Common myeloid progenitor, CD34-positive (primary cell): ENCODE results near the gene RWDD2A.

Experiments used
- CTCF ChIA-PET: fragments of 350-600 bp; sonication (Branson Sonifier 250); formaldehyde crosslinking; loops from one replicate; lab custom pipeline; 2021; ENCODE audit warnings: antibody characterized with exemption; lab: Charles Lee
- POLR2A ChIA-PET: fragments of 350-600 bp; sonication (Branson Sonifier 250); formaldehyde crosslinking; loops from one replicate; lab custom pipeline; 2021; ENCODE audit warnings: antibody characterized with exemption; lab: Charles Lee
- DNase-seq, 3 donors: peaks; one replicate each; pipeline versions ENCODE4 v3.0.0 to v3.0.0-alpha.2; 2013
- H3K27ac ChIP-seq, 2 experiments: 1 replicate in 1 of 2; 2 replicates in 1 of 2; pipeline ENCODE4 v1.7.0; 2013; ENCODE audit warnings: inconsistent platforms in 2 of 2, low read length in 2 of 2, mild to moderate bottlenecking in 2 of 2, low read depth in 1 of 2, moderate library complexity in 1 of 2; ENCODE audit not compliant: severe bottlenecking in 2 of 2, insufficient read depth in 1 of 2, poor library complexity in 1 of 2
- H3K27me3 ChIP-seq, 5 experiments: replicated peaks in 2 of 5; 1 replicate in 3 of 5; 2 replicates in 2 of 5; pipeline versions ENCODE4 v1.6.1 to v1.7.0; 2013; ENCODE audit warnings: low read length in 4 of 5, mild to moderate bottlenecking in 2 of 5, moderate library complexity in 2 of 5, inconsistent platforms in 1 of 5; ENCODE audit not compliant: insufficient read depth in 5 of 5, control insufficient read depth in 4 of 5
- H3K36me3 ChIP-seq, 4 experiments: 1 replicate in 2 of 4; 2 replicates in 2 of 4; pipeline versions ENCODE4 v1.6.1 to v1.7.0; 2013; ENCODE audit warnings: low read length in 3 of 4, control low read depth in 1 of 4, mild to moderate bottlenecking in 1 of 4; ENCODE audit not compliant: control insufficient read depth in 4 of 4, insufficient read depth in 4 of 4
- H3K4me1 ChIP-seq, 4 experiments: 1 replicate in 3 of 4; 2 replicates in 1 of 4; pipeline versions ENCODE4 v1.6.1 to v1.7.1; 2013; ENCODE audit warnings: low read length in 3 of 4, mild to moderate bottlenecking in 3 of 4, control low read depth in 1 of 4, inconsistent platforms in 1 of 4, moderate library complexity in 1 of 4; ENCODE audit not compliant: control insufficient read depth in 4 of 4, insufficient read depth in 4 of 4; ENCODE audit errors: control extremely low read depth in 1 of 4
- H3K4me3 ChIP-seq, 7 experiments: 1 replicate in 4 of 7; 2 replicates in 3 of 7; pipeline versions ENCODE4 v1.5.1 to v1.7.0; 2013; ENCODE audit warnings: mild to moderate bottlenecking in 7 of 7, low read length in 6 of 7, moderate library complexity in 6 of 7, inconsistent platforms in 2 of 7, low read depth in 2 of 7, control low read depth in 1 of 7; ENCODE audit not compliant: insufficient read depth in 4 of 7, control insufficient read depth in 1 of 7; ENCODE audit errors: extremely low read depth in 1 of 7
- H3K9me3 ChIP-seq, 5 experiments: 1 replicate in 4 of 5; 2 replicates in 1 of 5; pipeline versions ENCODE4 v1.6.1 to v1.7.1; 2013; ENCODE audit warnings: low read length in 4 of 5, mild to moderate bottlenecking in 2 of 5, inconsistent platforms in 1 of 5, low read depth in 1 of 5, moderate library complexity in 1 of 5; ENCODE audit not compliant: control insufficient read depth in 4 of 5, insufficient read depth in 2 of 5; ENCODE audit errors: control extremely low read depth in 1 of 5
- WGBS: methylation state at CpG from one replicate; pipeline ENCODE4 v1.1.5; 2013; ENCODE audit not compliant: insufficient coverage; 5-methylcytosine and 5-hydroxymethylcytosine counted together

Gene RWDD2A

DNA sequence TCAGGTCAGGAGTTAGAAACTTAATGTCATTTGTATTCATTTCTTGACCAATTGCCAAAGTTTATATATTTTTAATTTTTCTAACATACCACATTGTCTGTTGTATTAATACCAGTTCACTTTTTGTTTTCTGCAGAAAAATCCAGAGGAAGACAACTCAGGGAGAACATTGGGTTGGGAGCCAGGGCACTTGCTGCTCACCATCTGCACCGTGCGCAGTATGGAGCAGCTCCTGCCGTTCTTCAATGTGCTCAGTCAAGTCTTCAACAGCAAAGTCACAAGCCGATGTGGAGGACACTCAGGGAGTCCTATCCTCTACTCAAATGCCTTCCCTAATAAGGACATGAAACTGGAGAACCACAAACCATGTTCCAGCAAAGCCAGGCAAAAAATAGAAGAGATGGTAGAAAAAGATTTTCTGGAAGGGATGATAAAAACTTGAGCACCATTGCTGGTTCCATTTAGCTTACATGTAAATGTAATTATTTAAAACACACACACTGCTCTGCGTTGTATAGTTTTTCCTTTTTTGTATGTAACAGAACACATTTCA is 25.4 kb upstream of the RWDD2A start:
- H3K27me3 ChIP-seq = no peaks in the 10 kb centered on the region
- ChIA-PET CTCF (interaction anchor here (2.1 kb wide), 1 partner anchor 101 kb away, joined by 10 read pairs; the partner anchor contains the start of genes DOP1A and UBE3D), POLR2A (no interaction called here)
- H3K9me3 ChIP-seq = no peaks in the 10 kb centered on the region
- no peak overlapping the region for H3K4me3 ChIP-seq
- DNase-seq = no peak
- H3K36me3 ChIP-seq = peaks cover 25 to 74% (median 43%) of the 10 kb centered on the region in 4 experiments
- H3K27ac ChIP-seq = no peak overlapping the region
- H3K4me1 ChIP-seq = no peaks in the 10 kb centered on the region
- 100% methylated on average over 3 of the region's 5 CpGs for WGBS

- H3K27me3 ChIP-seq = no peaks in the 10 kb centered on the region
- ChIA-PET POLR2A (no interaction called here), CTCF (interaction anchor here (2.1 kb wide), 1 partner anchor 102 kb away, joined by 10 read pairs; the partner anchor contains the start of genes DOP1A and UBE3D)
- H3K4me3 ChIP-seq = no peak overlapping the region
- H3K36me3 ChIP-seq = peaks cover 24 to 80% (median 46%) of the 10 kb centered on the region in 4 experiments
- WGBS = no CpG with 5 or more reads among the region's 1 CpG
- no peak for DNase-seq
- no peaks in the 10 kb centered on the region for H3K9me3 ChIP-seq
- H3K27ac ChIP-seq = no peak overlapping the region
- H3K4me1 ChIP-seq = no peaks in the 10 kb centered on the region
Observed at GRCh38 chr6:83168556-83168955, 24.6 kb upstream of the RWDD2A start.

DNA sequence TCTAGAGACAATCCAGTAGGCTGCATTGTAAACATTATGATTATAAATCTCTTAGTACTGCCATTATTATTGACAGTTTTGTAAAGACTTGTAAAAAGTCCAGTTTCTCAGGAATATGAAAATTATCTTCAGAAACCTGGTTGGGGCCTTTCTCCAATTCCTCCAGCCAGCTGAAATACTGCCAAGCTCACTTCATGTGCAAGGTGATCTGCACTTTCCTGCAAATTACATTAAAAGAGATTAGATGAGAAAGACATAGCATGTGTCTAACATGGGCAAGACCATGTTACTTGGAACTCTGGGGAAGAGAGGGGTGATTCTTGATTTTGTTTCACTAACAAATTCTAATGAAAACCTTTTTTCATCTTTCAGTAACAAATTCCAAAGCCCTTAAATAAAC is 24.1 kb upstream of the RWDD2A start:
- peaks cover 24 to 82% (median 48%) of the 10 kb centered on the region in 4 experiments for H3K36me3 ChIP-seq
- CTCF ChIA-PET = interaction anchor here (1.9 kb wide), 1 partner anchor 20 kb away, joined by 5 read pairs; no protein-coding TSS in a partner anchor
- POLR2A ChIA-PET = no interaction called here

GRCh38 chr6:83169511-83169910 is 23.6 kb upstream of the RWDD2A start:
- POLR2A ChIA-PET = no interaction called here
- Histone ChIP-seq H3K9me3 (no peaks in the 10 kb centered on the region), H3K4me1 (no peaks in the 10 kb centered on the region), H3K36me3 (peaks cover 24 to 80% (median 50%) of the 10 kb centered on the region in 4 experiments), H3K27ac (no peak overlapping the region), H3K27me3 (no peaks in the 10 kb centered on the region), H3K4me3 (no peak overlapping the region)
- no peak for DNase-seq
- CTCF ChIA-PET = interaction anchor here (1.9 kb wide), 1 partner anchor 19 kb away, joined by 5 read pairs; no protein-coding TSS in a partner anchor
- no CpG with 5 or more reads among the region's 1 CpG for WGBS

More for the DNA sequence above, 24.1 kb upstream of the RWDD2A start:
- H3K9me3 ChIP-seq = no peaks in the 10 kb centered on the region
- H3K27ac ChIP-seq = no peak overlapping the region
- H3K4me3 ChIP-seq = no peak overlapping the region
- no peak for DNase-seq
- no peaks in the 10 kb centered on the region for H3K27me3 ChIP-seq
- H3K4me1 ChIP-seq = no peaks in the 10 kb centered on the region

DNA sequence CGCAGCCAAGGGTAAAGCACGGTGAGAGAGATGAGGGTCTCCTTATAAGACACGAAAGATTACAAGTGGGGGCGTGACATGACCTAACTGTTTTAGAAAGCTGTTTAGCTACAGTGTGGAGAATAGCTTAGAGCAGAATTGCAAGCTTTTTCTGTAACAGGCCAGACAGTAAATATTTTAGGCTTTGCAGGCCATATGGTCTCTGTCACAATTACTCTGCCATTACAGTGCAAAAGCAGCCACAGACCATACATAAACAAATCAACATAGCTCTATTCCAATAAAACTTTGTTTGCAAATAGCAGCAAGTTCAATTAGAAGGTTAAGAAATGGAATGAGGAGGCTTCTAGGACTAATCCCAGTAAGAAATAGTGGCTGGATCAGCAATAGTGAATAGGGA is 16.9 kb upstream of the RWDD2A start:
- peaks cover 9 to 47% (median 26%) of the 10 kb centered on the region in 4 experiments for H3K36me3 ChIP-seq
- no peak overlapping the region for H3K4me3 ChIP-seq
- no peak overlapping the region for H3K27ac ChIP-seq
- no peaks in the 10 kb centered on the region for H3K4me1 ChIP-seq
- DNase-seq = no peak
- 98% methylated on average over 4 of the region's 4 CpGs for WGBS
- H3K9me3 ChIP-seq = no peaks in the 10 kb centered on the region
- H3K27me3 ChIP-seq = no peaks in the 10 kb centered on the region
- CTCF ChIA-PET = interaction anchor here (1.3 to 1.6 kb wide), 2 partner anchors 39 to 110 kb away, joined by 3 to 8 read pairs; partner anchors contain the start of genes DOP1A and UBE3D
- POLR2A ChIA-PET = no interaction called here

DNA sequence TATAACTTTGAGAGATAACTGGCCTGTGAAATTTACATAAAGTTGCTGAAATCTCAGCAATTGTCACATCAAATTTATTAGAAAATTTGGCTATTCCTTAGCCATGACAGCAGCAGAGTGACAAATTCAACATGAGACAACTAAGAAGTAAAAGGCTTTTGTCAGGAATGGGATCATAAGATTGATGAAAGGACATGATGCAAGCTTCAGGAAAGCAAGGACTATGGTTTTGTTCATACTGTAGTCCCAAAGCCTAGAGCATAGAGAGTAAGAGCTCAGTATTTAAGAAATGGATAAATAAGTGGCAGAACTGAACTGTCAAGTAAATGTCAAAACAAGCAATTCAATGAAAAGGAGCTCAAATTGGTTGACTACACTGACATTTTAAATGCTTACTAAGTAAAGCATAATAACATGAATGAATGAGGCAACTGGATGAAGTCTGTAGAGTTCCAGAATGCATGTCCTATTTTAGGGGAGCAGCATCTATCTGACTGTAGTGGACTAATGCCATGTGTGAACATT is 12.7 kb upstream of the RWDD2A start:
- Histone ChIP-seq H3K27me3 (no peaks in the 10 kb centered on the region), H3K9me3 (no peaks in the 10 kb centered on the region), H3K4me3 (no peak overlapping the region), H3K4me1 (no peaks in the 10 kb centered on the region), H3K36me3 (peaks cover 5 to 39% (median 23%) of the 10 kb centered on the region in 4 experiments), H3K27ac (no peak overlapping the region)
- ChIA-PET CTCF (interaction anchor here (0.6 to 0.7 kb wide), 2 partner anchors 35 to 1426 kb away, joined by 3 read pairs; no protein-coding TSS in a partner anchor), POLR2A (no interaction called here)
- DNase-seq = no peak

DNA sequence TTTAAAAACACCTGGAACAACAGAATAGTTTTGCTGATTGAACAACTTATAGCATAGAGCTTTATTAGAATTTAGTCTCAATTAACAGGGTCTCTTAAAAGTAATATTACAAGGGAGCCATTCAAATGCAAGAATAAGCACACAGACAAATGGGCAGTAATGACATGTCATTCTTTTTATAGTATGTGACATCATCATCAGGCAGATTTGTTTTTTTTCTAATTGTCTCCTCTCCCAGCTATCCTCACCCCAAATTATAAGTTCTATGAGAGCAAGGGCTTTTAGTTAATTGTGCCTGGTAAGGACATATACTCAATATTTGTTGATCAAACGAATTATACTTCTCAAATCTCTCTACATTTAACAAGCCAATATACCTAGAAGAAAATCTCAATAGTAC is 11.0 kb upstream of the RWDD2A start:
- CTCF ChIA-PET = no interaction called here

More for the DNA sequence above, 11.0 kb upstream of the RWDD2A start:
- POLR2A ChIA-PET = no interaction called here
- DNase-seq = no peak
- 100% methylated on average over 1 of the region's 1 CpG for WGBS
- H3K27me3 ChIP-seq = no peaks in the 10 kb centered on the region
- H3K36me3 ChIP-seq = peaks cover 5 to 39% (median 25%) of the 10 kb centered on the region in 4 experiments
- no peak overlapping the region for H3K27ac ChIP-seq
- no peak overlapping the region for H3K4me3 ChIP-seq
- H3K4me1 ChIP-seq = no peaks in the 10 kb centered on the region
- no peaks in the 10 kb centered on the region for H3K9me3 ChIP-seq
